ENCODE measurements around the gene GDF3.
"Not testable (repeated sequence)": the region's sequence is repeated elsewhere in the genome, so short reads cannot be mapped to it uniquely, and the experiment has no call there.

The GDF3 gene

GRCh38 chr12:7693793-7694192 lies 1.8 kb downstream of the GDF3 start:
- DNase-seq (ENCODE audit: low read depth, low spot score), result no peak
- H3K9ac ChIP-seq (ENCODE audit: insufficient read length, low read depth), result peak overlapping the region; percentile 8
- H3K4me3 ChIP-seq (ENCODE audit: insufficient read length, low read depth), result no peak overlapping the region
- no peaks in the 10 kb centered on the region for H3K9me3 ChIP-seq (ENCODE audit: insufficient read depth, low read length)
- no peaks in the 10 kb centered on the region for H3K27me3 ChIP-seq (ENCODE audit: insufficient read depth, insufficient read length)
- peaks cover 12% of the 10 kb centered on the region for H3K36me3 ChIP-seq (ENCODE audit: insufficient read depth, insufficient read length, low read length)
- no peak for TF ChIP-seq SUZ12 (IDR thresholded peaks at IDR 0.05; ENCODE audit: extremely low read depth, insufficient read depth, insufficient read length)
- TF ChIP-seq YY1 (IDR thresholded peaks at IDR 0.05; ENCODE audit: insufficient read depth, insufficient read length), result no peak
- TF ChIP-seq ZNF274 (IDR thresholded peaks at IDR 0.05; ENCODE audit: low read depth, low read length), result no peak
- H3K4me1 ChIP-seq (ENCODE audit: insufficient read depth, insufficient read length), result peaks cover 3% of the 10 kb centered on the region

GRCh38 chr12:7681535-7681934 lies 14.0 kb downstream of the GDF3 start:
- H3K4me1 ChIP-seq (ENCODE audit: insufficient read depth, insufficient read length), result no peaks in the 10 kb centered on the region
- H3K4me3 ChIP-seq (ENCODE audit: insufficient read length, low read depth), result no peak overlapping the region
- TF ChIP-seq ZNF274 (IDR thresholded peaks at IDR 0.05; ENCODE audit: low read depth, low read length) (no peak), YY1 (IDR thresholded peaks at IDR 0.05; ENCODE audit: insufficient read depth, insufficient read length) (no peak), SUZ12 (IDR thresholded peaks at IDR 0.05; ENCODE audit: extremely low read depth, insufficient read depth, insufficient read length) (no peak)
- DNase-seq (ENCODE audit: low read depth, low spot score), result no peak
- H3K9ac ChIP-seq (ENCODE audit: insufficient read length, low read depth), result no peak overlapping the region
- no peaks in the 10 kb centered on the region for H3K9me3 ChIP-seq (ENCODE audit: insufficient read depth, low read length)
- H3K27me3 ChIP-seq (ENCODE audit: insufficient read depth, insufficient read length), result no peaks in the 10 kb centered on the region
- H3K36me3 ChIP-seq (ENCODE audit: insufficient read depth, insufficient read length, low read length), result no peaks in the 10 kb centered on the region

- DNase-seq (ENCODE audit: low read depth, low spot score), result no peak
- TF ChIP-seq SUZ12 (IDR thresholded peaks at IDR 0.05; ENCODE audit: extremely low read depth, insufficient read depth, insufficient read length) (no peak), YY1 (IDR thresholded peaks at IDR 0.05; ENCODE audit: insufficient read depth, insufficient read length) (no peak), ZNF274 (IDR thresholded peaks at IDR 0.05; ENCODE audit: low read depth, low read length) (no peak)
- Histone ChIP-seq H3K9ac (ENCODE audit: insufficient read length, low read depth) (no peak overlapping the region), H3K9me3 (ENCODE audit: insufficient read depth, low read length) (no peaks in the 10 kb centered on the region), H3K36me3 (ENCODE audit: insufficient read depth, insufficient read length, low read length) (no peaks in the 10 kb centered on the region), H3K27me3 (ENCODE audit: insufficient read depth, insufficient read length) (no peaks in the 10 kb centered on the region), H3K4me1 (ENCODE audit: insufficient read depth, insufficient read length) (no peaks in the 10 kb centered on the region), H3K4me3 (ENCODE audit: insufficient read length, low read depth) (no peak overlapping the region)
Measured at GRCh38 chr12:7679251-7680045, 16.1 kb downstream of the GDF3 start.

GRCh38 chr12:7678744-7679143 lies 16.8 kb downstream of the GDF3 start:
- Histone ChIP-seq H3K36me3 (ENCODE audit: insufficient read depth, insufficient read length, low read length) (no peaks in the 10 kb centered on the region), H3K4me3 (ENCODE audit: insufficient read length, low read depth) (no peak overlapping the region), H3K9ac (ENCODE audit: insufficient read length, low read depth) (peak overlapping the region; percentile 43), H3K9me3 (ENCODE audit: insufficient read depth, low read length) (no peaks in the 10 kb centered on the region), H3K27me3 (ENCODE audit: insufficient read depth, insufficient read length) (no peaks in the 10 kb centered on the region), H3K4me1 (ENCODE audit: insufficient read depth, insufficient read length) (no peaks in the 10 kb centered on the region)
- no peak for DNase-seq (ENCODE audit: low read depth, low spot score)
- TF ChIP-seq YY1 (IDR thresholded peaks at IDR 0.05; ENCODE audit: insufficient read depth, insufficient read length), result no peak
- TF ChIP-seq SUZ12 (IDR thresholded peaks at IDR 0.05; ENCODE audit: extremely low read depth, insufficient read depth, insufficient read length), result no peak
- no peak for TF ChIP-seq ZNF274 (IDR thresholded peaks at IDR 0.05; ENCODE audit: low read depth, low read length)

GRCh38 chr12:7677432-7677888 lies 18.1 kb downstream of the GDF3 start:
- H3K27me3 ChIP-seq (ENCODE audit: insufficient read depth, insufficient read length); H3K4me1 ChIP-seq (ENCODE audit: insufficient read depth, insufficient read length); H3K4me3 ChIP-seq (ENCODE audit: insufficient read length, low read depth); H3K36me3 ChIP-seq (ENCODE audit: insufficient read depth, insufficient read length, low read length); H3K9me3 ChIP-seq (ENCODE audit: insufficient read depth, low read length); H3K9ac ChIP-seq (ENCODE audit: insufficient read length, low read depth): not testable (repeated sequence)
- DNase-seq (ENCODE audit: low read depth, low spot score), result peak; percentile 87

GRCh38 chr12:7675455-7675854 lies 20.1 kb downstream of the GDF3 start:
- not testable (repeated sequence) for DNase-seq (ENCODE audit: low read depth, low spot score); H3K27me3 ChIP-seq (ENCODE audit: insufficient read depth, insufficient read length); H3K9me3 ChIP-seq (ENCODE audit: insufficient read depth, low read length); H3K4me3 ChIP-seq (ENCODE audit: insufficient read length, low read depth); H3K9ac ChIP-seq (ENCODE audit: insufficient read length, low read depth); H3K4me1 ChIP-seq (ENCODE audit: insufficient read depth, insufficient read length); H3K36me3 ChIP-seq (ENCODE audit: insufficient read depth, insufficient read length, low read length)

GRCh38 chr12:7668171-7668570 lies 27.4 kb downstream of the GDF3 start:
- H3K9ac ChIP-seq (ENCODE audit: insufficient read length, low read depth), result no peak overlapping the region
- TF ChIP-seq ZNF274 (IDR thresholded peaks at IDR 0.05; ENCODE audit: low read depth, low read length) (no peak), SUZ12 (IDR thresholded peaks at IDR 0.05; ENCODE audit: extremely low read depth, insufficient read depth, insufficient read length) (no peak), YY1 (IDR thresholded peaks at IDR 0.05; ENCODE audit: insufficient read depth, insufficient read length) (no peak)
- H3K27me3 ChIP-seq (ENCODE audit: insufficient read depth, insufficient read length), result no peaks in the 10 kb centered on the region

More at GRCh38 chr12:7668171-7668570, 27.4 kb downstream of the GDF3 start:
- no peaks in the 10 kb centered on the region for H3K4me1 ChIP-seq (ENCODE audit: insufficient read depth, insufficient read length)
- H3K36me3 ChIP-seq (ENCODE audit: insufficient read depth, insufficient read length, low read length), result no peaks in the 10 kb centered on the region
- no peak for DNase-seq (ENCODE audit: low read depth, low spot score)
- H3K4me3 ChIP-seq (ENCODE audit: insufficient read length, low read depth), result no peak overlapping the region
- no peaks in the 10 kb centered on the region for H3K9me3 ChIP-seq (ENCODE audit: insufficient read depth, low read length)
